ENCODE data around the gene THOP1. TPM values are rescaled to one million over a fixed set of nuclear protein-coding genes. Genes with fewer than 3 reads are reported as not detected.

Gene THOP1
- polyA plus RNA-seq, 3 donors = 13.4 to 17.6 (median 14.6) TPM

DNA sequence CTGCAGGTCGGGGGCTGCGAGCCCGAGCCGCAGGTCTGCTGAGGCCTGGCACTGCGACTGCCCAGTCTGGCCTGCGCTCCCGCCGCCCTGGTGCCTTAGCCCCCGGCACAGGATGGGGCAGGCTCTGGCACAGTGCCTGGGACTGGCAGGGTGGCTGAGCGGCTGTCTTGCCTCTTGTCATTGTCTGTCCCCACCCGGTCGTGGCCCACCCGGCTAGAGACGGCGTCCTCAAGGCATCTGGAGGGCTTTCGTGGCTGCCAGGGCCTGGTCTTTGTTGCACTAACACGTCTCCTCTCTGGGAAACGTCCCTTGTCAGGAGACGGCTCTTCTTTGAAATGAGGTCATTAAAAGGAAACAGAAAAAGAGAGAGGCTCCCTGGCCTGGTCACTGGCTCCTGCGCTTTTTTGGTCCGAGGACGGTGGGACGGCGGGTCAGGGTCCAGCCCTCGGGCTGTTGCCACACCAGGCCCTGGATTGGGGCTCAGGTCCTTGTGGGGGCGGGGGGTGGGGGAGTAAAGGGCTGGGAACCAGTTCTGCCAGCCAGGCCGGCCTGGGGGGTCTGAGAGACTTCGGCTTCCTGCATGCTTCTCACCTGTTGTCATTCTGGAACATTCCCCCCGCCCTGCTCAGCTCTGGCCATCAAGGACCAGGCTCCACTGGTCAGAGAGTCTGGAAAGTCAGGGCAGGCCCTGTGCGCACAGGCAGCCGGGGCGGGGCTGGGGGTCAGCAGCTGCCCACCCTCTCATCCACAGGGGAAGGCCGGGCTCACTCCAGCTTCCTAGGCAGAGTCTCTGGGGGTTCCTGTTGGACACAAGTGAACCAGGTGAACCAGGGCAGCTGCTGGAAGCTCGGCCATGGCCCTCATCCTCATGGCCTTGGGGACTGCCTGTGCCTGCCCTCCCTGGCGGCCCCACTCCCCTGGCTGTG lies 28.2 kb downstream of the THOP1 start:
- H4K20me1 ChIP-seq (ENCODE audit: insufficient read depth, low read length) = no peaks in the 10 kb centered on the region
- H3K36me3 ChIP-seq (replicated peaks in 1 of 2; ENCODE audit: control insufficient read depth in 1 of 2, insufficient read depth in 2 of 2, low read length in 2 of 2) = peaks cover 12 to 14% of the 10 kb centered on the region in 2 donors
- no peak for DNase-seq
- H3K4me1 ChIP-seq (ENCODE audit: control insufficient read depth in 1 of 2, insufficient read depth in 2 of 2, low read length in 2 of 2) = no peaks in the 10 kb centered on the region
- Mint-ChIP-seq H3K4me1 (no peaks in the 10 kb centered on the region), H3K4me3 (no peak overlapping the region), H3K36me3 (peaks cover 16 to 35% of the 10 kb centered on the region in 2 donors), H3K9me3 (peaks cover 0 to 4% (median 0%) of the 10 kb centered on the region in 7 donors), H3K27ac (no peak overlapping the region), H3K27me3 (ENCODE audit: low read depth in 3 of 3) (peaks cover 0 to 2% (median 0%) of the 10 kb centered on the region in 3 donors)
- intact Hi-C loops (cut with micrococcal nuclease) = loop anchor here in 1 of 2 donors (5.0 kb wide), 1 partner anchor 54 kb away; the partner anchor contains the start of gene ZNF556
- no peak overlapping the region for H2AFZ ChIP-seq (ENCODE audit: insufficient read depth, low read depth, low read length, poor library complexity, severe bottlenecking)
- H3K27me3 ChIP-seq (ENCODE audit: control insufficient read depth in 2 of 2, insufficient read depth in 2 of 2, low read length in 2 of 2) = no peaks in the 10 kb centered on the region
- WGBS (ENCODE audit: insufficient coverage) = 96% methylated on average over 32 of the region's 35 CpGs
- TF ChIP-seq, protein P1, sequence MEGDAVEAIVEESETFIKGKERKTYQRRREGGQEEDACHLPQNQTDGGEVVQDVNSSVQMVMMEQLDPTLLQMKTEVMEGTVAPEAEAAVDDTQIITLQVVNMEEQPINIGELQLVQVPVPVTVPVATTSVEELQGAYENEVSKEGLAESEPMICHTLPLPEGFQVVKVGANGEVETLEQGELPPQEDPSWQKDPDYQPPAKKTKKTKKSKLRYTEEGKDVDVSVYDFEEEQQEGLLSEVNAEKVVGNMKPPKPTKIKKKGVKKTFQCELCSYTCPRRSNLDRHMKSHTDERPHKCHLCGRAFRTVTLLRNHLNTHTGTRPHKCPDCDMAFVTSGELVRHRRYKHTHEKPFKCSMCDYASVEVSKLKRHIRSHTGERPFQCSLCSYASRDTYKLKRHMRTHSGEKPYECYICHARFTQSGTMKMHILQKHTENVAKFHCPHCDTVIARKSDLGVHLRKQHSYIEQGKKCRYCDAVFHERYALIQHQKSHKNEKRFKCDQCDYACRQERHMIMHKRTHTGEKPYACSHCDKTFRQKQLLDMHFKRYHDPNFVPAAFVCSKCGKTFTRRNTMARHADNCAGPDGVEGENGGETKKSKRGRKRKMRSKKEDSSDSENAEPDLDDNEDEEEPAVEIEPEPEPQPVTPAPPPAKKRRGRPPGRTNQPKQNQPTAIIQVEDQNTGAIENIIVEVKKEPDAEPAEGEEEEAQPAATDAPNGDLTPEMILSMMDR (IDR thresholded peaks at IDR 0.05) = no peak
- H3K9ac ChIP-seq (ENCODE audit: insufficient read depth, low read length, poor library complexity, severe bottlenecking) = no peak overlapping the region
- H3K27ac ChIP-seq (ENCODE audit: low read depth in 1 of 2, low read length in 2 of 2) = no peak overlapping the region
- H3K4me3 ChIP-seq (replicated peaks in 1 of 3; ENCODE audit: low read depth in 2 of 3, low read length in 3 of 3) = no peak overlapping the region
- H3K79me2 ChIP-seq (ENCODE audit: insufficient read depth, low read length) = no peaks in the 10 kb centered on the region
- H3K9me3 ChIP-seq (replicated peaks in 1 of 2; ENCODE audit: control insufficient read depth in 1 of 2, insufficient read depth in 1 of 2, low read length in 2 of 2) = no peaks in the 10 kb centered on the region
- no peak overlapping the region for H3K4me2 ChIP-seq (replicated peaks; ENCODE audit: extremely low read depth, low read length, poor library complexity, severe bottlenecking)

DNA sequence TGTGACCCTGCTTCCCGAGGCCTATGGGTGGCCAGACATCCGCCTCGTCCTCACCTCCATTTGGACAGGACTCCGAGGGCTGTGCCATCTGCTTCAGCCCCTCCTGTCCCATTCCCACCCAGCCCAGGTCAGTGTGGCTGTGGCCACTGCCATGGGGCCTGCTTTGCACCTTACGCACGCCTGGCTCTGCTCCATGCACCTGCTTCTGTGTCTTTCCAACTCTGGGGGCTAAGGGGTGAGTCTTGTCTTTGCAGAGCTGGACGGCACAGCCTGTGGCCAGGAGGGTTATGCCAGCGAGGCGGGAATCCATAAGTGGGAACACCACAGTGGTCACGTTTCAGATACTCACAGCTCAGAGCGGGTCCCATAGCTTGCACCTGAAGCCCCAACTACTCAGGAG lies 29.1 kb downstream of the THOP1 start:
- Mint-ChIP-seq H3K4me3 (no peak overlapping the region), H3K4me1 (no peaks in the 10 kb centered on the region), H3K27me3 (ENCODE audit: low read depth in 3 of 3) (peaks cover 0 to 2% (median 0%) of the 10 kb centered on the region in 3 donors), H3K36me3 (peaks cover 7 to 26% of the 10 kb centered on the region in 2 donors), H3K9me3 (peaks cover 0 to 5% (median 0%) of the 10 kb centered on the region in 7 donors), H3K27ac (peak overlapping the region in 1 of 7 donors; percentile 14)
- Histone ChIP-seq H3K36me3 (replicated peaks in 1 of 2; ENCODE audit: control insufficient read depth in 1 of 2, insufficient read depth in 2 of 2, low read length in 2 of 2) (peaks cover 4 to 6% of the 10 kb centered on the region in 2 donors), H3K4me2 (replicated peaks; ENCODE audit: extremely low read depth, low read length, poor library complexity, severe bottlenecking) (no peak overlapping the region), H3K27ac (ENCODE audit: low read depth in 1 of 2, low read length in 2 of 2) (no peak overlapping the region), H3K4me1 (ENCODE audit: control insufficient read depth in 1 of 2, insufficient read depth in 2 of 2, low read length in 2 of 2) (no peaks in the 10 kb centered on the region), H2AFZ (ENCODE audit: insufficient read depth, low read depth, low read length, poor library complexity, severe bottlenecking) (no peak overlapping the region), H3K4me3 (replicated peaks in 1 of 3; ENCODE audit: low read depth in 2 of 3, low read length in 3 of 3) (no peak overlapping the region), H4K20me1 (ENCODE audit: insufficient read depth, low read length) (no peaks in the 10 kb centered on the region), H3K27me3 (ENCODE audit: control insufficient read depth in 2 of 2, insufficient read depth in 2 of 2, low read length in 2 of 2) (no peaks in the 10 kb centered on the region), H3K79me2 (ENCODE audit: insufficient read depth, low read length) (no peaks in the 10 kb centered on the region), H3K9ac (ENCODE audit: insufficient read depth, low read length, poor library complexity, severe bottlenecking) (no peak overlapping the region), H3K9me3 (replicated peaks in 1 of 2; ENCODE audit: control insufficient read depth in 1 of 2, insufficient read depth in 1 of 2, low read length in 2 of 2) (no peaks in the 10 kb centered on the region)
- intact Hi-C loops (cut with micrococcal nuclease) = loop anchor here in 1 of 2 donors (5.0 kb wide), 1 partner anchor 53 kb away; the partner anchor contains the start of gene ZNF556
- DNase-seq = no peak
- TF ChIP-seq, protein P1 (IDR thresholded peaks at IDR 0.05) = no peak
- WGBS (ENCODE audit: insufficient coverage) = 98% methylated on average over 11 of the region's 11 CpGs
